CD4-positive, alpha-beta T cell (primary cell): ENCODE data around the gene CD300LF. TPM values are rescaled to one million over a fixed set of nuclear protein-coding genes. Genes with fewer than 3 reads are reported as not detected.

Source experiments
- ATAC-seq: fragments of 200-7000 bp; cut with Tn5 transposase; one replicate; pipeline ENCODE4 v1.10.0; 2022; ENCODE audit warnings: mild to moderate bottlenecking; ENCODE audit not compliant: poor library complexity
- CTCF ChIA-PET: fragments of 350-600 bp; sonication (Branson Sonifier 250); formaldehyde crosslinking; loops from one replicate; lab custom pipeline; 2021; ENCODE audit warnings: antibody characterized with exemption, inconsistent platforms; lab: Charles Lee
- POLR2A ChIA-PET: fragments of 350-600 bp; sonication (Branson Sonifier 250); formaldehyde crosslinking; loops from one replicate; lab custom pipeline; 2021; ENCODE audit warnings: antibody characterized with exemption, inconsistent platforms; lab: Charles Lee
- DNase-seq, 14 experiments: peaks; one replicate each; pipeline ENCODE4 v3.0.0-alpha.2; 2013 to 2020; ENCODE audit warnings: mixed read lengths in 2 of 14
- H3K27ac ChIP-seq, 2 donors: one replicate each; pipeline versions ENCODE4 v1.5.1 to v1.7.0; 2013; ENCODE audit warnings: low read length in 2 of 2, low read depth in 1 of 2, mild to moderate bottlenecking in 1 of 2
- H3K27me3 ChIP-seq, 2 experiments: 1 replicate in 1 of 2; 2 replicates in 1 of 2; pipeline versions ENCODE4 v1.6.1 to v1.7.0; 2013; ENCODE audit warnings: low read length in 2 of 2, control low read depth in 1 of 2, mild to moderate bottlenecking in 1 of 2, moderate library complexity in 1 of 2; ENCODE audit not compliant: insufficient read depth in 2 of 2, control insufficient read depth in 1 of 2
- H3K36me3 ChIP-seq: one replicate; pipeline ENCODE4 v1.6.1; 2013; ENCODE audit warnings: low read length, control low read depth; ENCODE audit not compliant: insufficient read depth
- H3K4me1 ChIP-seq: one replicate; pipeline ENCODE4 v1.6.1; 2013; ENCODE audit warnings: low read length, control low read depth; ENCODE audit not compliant: insufficient read depth
- H3K4me3 ChIP-seq: one replicate; pipeline ENCODE4 v1.5.1; 2013; ENCODE audit warnings: mild to moderate bottlenecking, low read length, moderate library complexity
- H3K9me3 ChIP-seq, 2 experiments: 1 replicate in 1 of 2; 2 replicates in 1 of 2; pipeline versions ENCODE4 v1.6.1 to v1.7.0; 2013; ENCODE audit warnings: low read length in 2 of 2, mild to moderate bottlenecking in 2 of 2, control low read depth in 1 of 2, moderate library complexity in 1 of 2; ENCODE audit not compliant: control insufficient read depth in 1 of 2, insufficient read depth in 1 of 2
- H3K27ac Mint-ChIP-seq: one replicate; pipeline ENCODE4 v1.8.0; 2020; ENCODE audit warnings: mixed read lengths
- H3K27me3 Mint-ChIP-seq: one replicate; pipeline ENCODE4 v1.8.0; 2021; ENCODE audit warnings: mixed read lengths
- H3K36me3 Mint-ChIP-seq: one replicate; pipeline ENCODE4 v1.8.0; 2021; ENCODE audit warnings: low read depth, mixed read lengths
- H3K4me1 Mint-ChIP-seq: one replicate; pipeline ENCODE4 v1.8.0; 2021; ENCODE audit warnings: low read depth, mixed read lengths
- H3K4me3 Mint-ChIP-seq: one replicate; pipeline ENCODE4 v1.8.0; 2020; ENCODE audit warnings: mild to moderate bottlenecking, mixed read lengths
- H3K9me3 Mint-ChIP-seq: one replicate; pipeline ENCODE4 v1.8.0; 2020; ENCODE audit warnings: mixed read lengths
- CTCF ChIP-seq: fragments of 200-600 bp; IDR thresholded peaks from one replicate; pipeline ENCODE4 v1.8.0; 2022; ENCODE audit warnings: antibody characterized with exemption, mild to moderate bottlenecking
- intact Hi-C, 2 experiments: fragments of 100-400 bp; cut with DNase I in 1 of 2; cut with micrococcal nuclease in 1 of 2; formaldehyde crosslinking; loops; one replicate each; pipeline versions ENCODE4 v1.15.1 to v1.9.0; 2023 to 2025; cut with DNase I, micrococcal nuclease
- total RNA-seq, 174 experiments: library from RNA in 2 of 174; stranded (reverse) in 2 of 174; gene quantifications; one replicate each; pipeline ENCODE4 v1.2.3 and lab custom pipeline; 2021 to 2026

The CD300LF gene
- total RNA-seq, 2 experiments from 2014 or later: 0.39 to 1.0 TPM

GRCh38 chr17:74752822-74753401 lies 40.2 kb upstream of the CD300LF start:
- Histone ChIP-seq H3K27me3 (no peaks in the 10 kb centered on the region), H3K4me3 (peak overlapping the region; percentile 98), H3K36me3 (peaks cover 44% of the 10 kb centered on the region), H3K4me1 (peaks cover 74% of the 10 kb centered on the region), H3K27ac (peak overlapping the region; percentile 42 to 55), H3K9me3 (no peaks in the 10 kb centered on the region)
- Mint-ChIP-seq H3K27ac (peak overlapping the region; percentile 94), H3K36me3 (peaks cover 49% of the 10 kb centered on the region), H3K27me3 (no peaks in the 10 kb centered on the region), H3K4me1 (peaks cover 75% of the 10 kb centered on the region), H3K4me3 (peak overlapping the region; percentile 92), H3K9me3 (no peaks in the 10 kb centered on the region)
- no peak for TF ChIP-seq CTCF
- POLR2A ChIA-PET: interaction anchor here (1.3 to 9.0 kb wide), 4 partner anchors 15 to 27 kb away, joined by 4 to 89 read pairs (median 20); partner anchors contain the start of gene RAB37
- ATAC-seq: no peak
- no peak for DNase-seq
- intact Hi-C loops: no loop called here
- CTCF ChIA-PET: no interaction called here

DNA sequence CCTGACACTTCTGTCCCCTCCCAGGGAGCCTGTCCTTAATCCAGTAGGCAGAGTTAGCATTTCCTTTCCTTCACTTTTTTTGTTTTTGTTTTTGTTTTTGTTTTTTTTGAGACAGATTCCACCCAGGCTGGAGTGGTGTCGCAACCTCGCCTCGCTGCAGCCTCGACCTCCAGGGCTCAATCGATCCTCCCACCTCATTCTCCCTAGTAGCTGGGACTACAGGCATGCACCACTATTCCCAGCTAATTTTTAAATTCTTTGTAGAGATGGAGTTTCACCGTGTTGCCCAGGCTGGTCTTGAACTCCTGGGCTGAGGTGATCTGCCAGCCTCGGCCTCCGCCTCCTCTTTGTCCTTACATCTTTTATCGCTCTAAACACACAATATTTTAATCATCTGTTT lies 39.7 kb upstream of the CD300LF start:
- Histone ChIP-seq H3K27ac (peak overlapping the region; percentile 42 to 55), H3K36me3 (peaks cover 43% of the 10 kb centered on the region), H3K4me1 (peaks cover 74% of the 10 kb centered on the region), H3K4me3 (peak overlapping the region; percentile 98), H3K27me3 (no peaks in the 10 kb centered on the region), H3K9me3 (no peaks in the 10 kb centered on the region)
- intact Hi-C loops: no loop called here
- TF ChIP-seq CTCF: no peak
- no peaks in the 10 kb centered on the region for H3K27me3 Mint-ChIP-seq
- peaks cover 72% of the 10 kb centered on the region for H3K4me1 Mint-ChIP-seq
- POLR2A ChIA-PET: interaction anchor here (1.3 to 9.0 kb wide), 6 partner anchors 7 to 28 kb away, joined by 4 to 89 read pairs (median 18); partner anchors contain the start of genes NAT9 and RAB37
- no peaks in the 10 kb centered on the region for H3K9me3 Mint-ChIP-seq
- H3K27ac Mint-ChIP-seq: peak overlapping the region; percentile 94
- peaks cover 49% of the 10 kb centered on the region for H3K36me3 Mint-ChIP-seq
- H3K4me3 Mint-ChIP-seq: peak overlapping the region; percentile 92
- DNase-seq (no peak), ATAC-seq (no peak)
- CTCF ChIA-PET: interaction anchor here (2.2 kb wide), 1 partner anchor 15 kb away, joined by 7 read pairs; the partner anchor contains the start of gene RAB37

DNA sequence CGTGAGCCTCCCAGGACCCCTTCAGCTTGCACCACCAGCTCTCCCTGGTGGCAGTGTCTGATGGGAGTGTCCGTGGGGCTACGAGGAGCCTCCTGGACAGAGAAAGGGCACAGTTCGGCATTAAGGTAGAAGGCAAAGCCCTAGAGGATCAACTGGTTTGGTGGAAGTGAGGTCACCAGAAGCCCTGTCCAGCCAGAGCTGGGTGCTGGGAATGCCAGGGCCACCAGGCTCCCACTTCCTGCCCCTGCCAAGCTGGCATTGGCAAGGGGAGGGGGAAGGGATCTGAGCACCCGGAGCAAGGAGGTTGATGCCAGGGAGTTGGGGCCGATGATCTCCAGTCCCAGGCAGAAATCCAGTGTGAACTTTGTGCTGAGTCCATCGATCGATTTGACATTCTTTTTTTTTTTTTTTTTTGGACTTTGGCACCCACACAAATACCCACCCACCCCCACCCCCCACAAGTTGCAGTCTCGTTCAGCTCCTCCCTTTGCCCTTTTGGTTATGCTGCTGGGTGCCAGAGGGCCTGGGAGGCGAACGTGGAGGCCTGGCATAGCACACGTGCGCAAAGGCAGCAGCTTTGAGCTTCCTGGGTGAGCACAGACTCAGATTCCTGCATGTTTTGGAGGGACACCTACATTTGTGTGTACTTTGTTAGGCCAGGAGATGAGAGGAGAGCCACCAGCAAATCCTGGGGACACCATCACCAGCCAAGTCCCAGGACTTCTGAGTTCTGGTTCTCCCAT lies 37.8 kb upstream of the CD300LF start:
- ATAC-seq (no peak), DNase-seq (peak in 1 of 14 experiments; percentile 38)
- no peak for TF ChIP-seq CTCF
- Histone ChIP-seq H3K36me3 (peaks cover 30% of the 10 kb centered on the region), H3K9me3 (no peaks in the 10 kb centered on the region), H3K27me3 (no peaks in the 10 kb centered on the region), H3K4me1 (peaks cover 74% of the 10 kb centered on the region), H3K27ac (peak overlapping the region; percentile 42 to 84), H3K4me3 (peak overlapping the region; percentile 98)
- Mint-ChIP-seq H3K4me1 (peaks cover 77% of the 10 kb centered on the region), H3K27me3 (no peaks in the 10 kb centered on the region), H3K4me3 (peak overlapping the region; percentile 92), H3K36me3 (peaks cover 48% of the 10 kb centered on the region), H3K27ac (peak overlapping the region; percentile 94), H3K9me3 (no peaks in the 10 kb centered on the region)
- ChIA-PET POLR2A (interaction anchor here (1.3 to 9.0 kb wide), 11 partner anchors 9 to 123 kb away, joined by 3 to 90 read pairs (median 17); partner anchors contain the start of genes FDXR, NAT9 and RAB37), CTCF (interaction anchor here (1.1 to 2.4 kb wide), 5 partner anchors 9 to 93 kb away, joined by 4 to 10 read pairs (median 7); partner anchors contain the start of gene RAB37)
- intact Hi-C loops: loop anchor here in 1 of 2 experiments (1.0 kb wide), 1 partner anchor 26 kb away; the partner anchor contains the start of gene NAT9
